Stimulated activated CD4-positive, alpha-beta T cell treated with anti-CD3 and anti-CD28 coated beads, TNF-alpha, amount 100 ng/mL, for 48 hours (primary cell): ENCODE results near the gene ZRANB1.

Experiments used
- DNase-seq, 3 donors: peaks; one replicate each; pipeline ENCODE4 v3.0.0-alpha.2; 2020; ENCODE audit warnings: low read depth in 3 of 3

Gene ZRANB1

GRCh38 chr10:124993736-124994451 is 52.0 kb downstream of the ZRANB1 start:
- DNase-seq: no peak

GRCh38 chr10:124994573-124995473 is 52.9 kb downstream of the ZRANB1 start:
- no peak for DNase-seq

GRCh38 chr10:124995605-124996004 is 53.7 kb downstream of the ZRANB1 start:
- DNase-seq: no peak

- no peak for DNase-seq
Measured at GRCh38 chr10:124996127-124996853, 54.4 kb downstream of the ZRANB1 start.

GRCh38 chr10:124996854-124997215 is 54.9 kb downstream of the ZRANB1 start:
- DNase-seq: no peak

- DNase-seq: no peak
Measured at GRCh38 chr10:124997306-124997705, 55.4 kb downstream of the ZRANB1 start.

- no peak for DNase-seq
Measured at GRCh38 chr10:124997771-124998623, 56.1 kb downstream of the ZRANB1 start.

GRCh38 chr10:124998624-124999291 is 56.8 kb downstream of the ZRANB1 start:
- DNase-seq: no peak

GRCh38 chr10:124999433-125000365 is 57.8 kb downstream of the ZRANB1 start:
- no peak for DNase-seq

GRCh38 chr10:125000366-125001312 is 58.7 kb downstream of the ZRANB1 start:
- no peak for DNase-seq

- no peak for DNase-seq
Measured at GRCh38 chr10:125001313-125002046, 59.6 kb downstream of the ZRANB1 start.

- no peak for DNase-seq
Measured at GRCh38 chr10:125002047-125002422, 60.1 kb downstream of the ZRANB1 start.

- no peak for DNase-seq
Measured at GRCh38 chr10:125002423-125003145, 60.7 kb downstream of the ZRANB1 start.

GRCh38 chr10:125003146-125003900 is 61.4 kb downstream of the ZRANB1 start:
- no peak for DNase-seq

- no peak for DNase-seq
Measured at GRCh38 chr10:125003901-125004467, 62.1 kb downstream of the ZRANB1 start.
